ENCODE results near the gene CD177. TPM values are rescaled to one million over a fixed set of nuclear protein-coding genes. Genes with fewer than 3 reads are reported as not detected.
"Not testable (repeated sequence)": the region's sequence is repeated elsewhere in the genome, so short reads cannot be mapped to it uniquely, and the experiment has no call there.

Gene CD177
- total RNA-seq, 1 donor from 2014 or later: 3.1 TPM

DNA sequence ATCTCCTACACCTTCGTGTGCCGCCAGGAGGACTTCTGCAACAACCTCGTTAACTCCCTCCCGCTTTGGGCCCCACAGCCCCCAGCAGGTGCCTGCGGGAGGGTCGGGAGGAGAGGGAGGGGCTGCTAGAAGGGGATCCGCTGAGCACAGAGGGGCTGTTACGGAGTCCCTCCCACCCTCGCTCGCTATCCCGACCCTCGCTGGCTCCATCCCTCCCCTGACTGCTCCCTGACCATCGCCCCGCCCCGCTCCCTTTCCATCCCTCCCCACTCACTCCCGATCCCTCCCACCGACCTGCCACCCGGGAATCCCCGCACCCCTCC, 780 bp downstream of the CD177 start:
- H3K4me1 ChIP-seq: no peaks in the 10 kb centered on the region
- no peak for DNase-seq
- H3K27ac ChIP-seq: no peak overlapping the region
- intact Hi-C loops (cut with DNase I): no loop called here
- H3K9me3 ChIP-seq: no peaks in the 10 kb centered on the region
- TF ChIP-seq, protein P1, sequence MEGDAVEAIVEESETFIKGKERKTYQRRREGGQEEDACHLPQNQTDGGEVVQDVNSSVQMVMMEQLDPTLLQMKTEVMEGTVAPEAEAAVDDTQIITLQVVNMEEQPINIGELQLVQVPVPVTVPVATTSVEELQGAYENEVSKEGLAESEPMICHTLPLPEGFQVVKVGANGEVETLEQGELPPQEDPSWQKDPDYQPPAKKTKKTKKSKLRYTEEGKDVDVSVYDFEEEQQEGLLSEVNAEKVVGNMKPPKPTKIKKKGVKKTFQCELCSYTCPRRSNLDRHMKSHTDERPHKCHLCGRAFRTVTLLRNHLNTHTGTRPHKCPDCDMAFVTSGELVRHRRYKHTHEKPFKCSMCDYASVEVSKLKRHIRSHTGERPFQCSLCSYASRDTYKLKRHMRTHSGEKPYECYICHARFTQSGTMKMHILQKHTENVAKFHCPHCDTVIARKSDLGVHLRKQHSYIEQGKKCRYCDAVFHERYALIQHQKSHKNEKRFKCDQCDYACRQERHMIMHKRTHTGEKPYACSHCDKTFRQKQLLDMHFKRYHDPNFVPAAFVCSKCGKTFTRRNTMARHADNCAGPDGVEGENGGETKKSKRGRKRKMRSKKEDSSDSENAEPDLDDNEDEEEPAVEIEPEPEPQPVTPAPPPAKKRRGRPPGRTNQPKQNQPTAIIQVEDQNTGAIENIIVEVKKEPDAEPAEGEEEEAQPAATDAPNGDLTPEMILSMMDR (IDR thresholded peaks at IDR 0.05): no peak
- ATAC-seq: no peak
- no peaks in the 10 kb centered on the region for H3K36me3 ChIP-seq
- H3K4me3 ChIP-seq: no peak overlapping the region
- no peaks in the 10 kb centered on the region for H3K27me3 ChIP-seq

DNA sequence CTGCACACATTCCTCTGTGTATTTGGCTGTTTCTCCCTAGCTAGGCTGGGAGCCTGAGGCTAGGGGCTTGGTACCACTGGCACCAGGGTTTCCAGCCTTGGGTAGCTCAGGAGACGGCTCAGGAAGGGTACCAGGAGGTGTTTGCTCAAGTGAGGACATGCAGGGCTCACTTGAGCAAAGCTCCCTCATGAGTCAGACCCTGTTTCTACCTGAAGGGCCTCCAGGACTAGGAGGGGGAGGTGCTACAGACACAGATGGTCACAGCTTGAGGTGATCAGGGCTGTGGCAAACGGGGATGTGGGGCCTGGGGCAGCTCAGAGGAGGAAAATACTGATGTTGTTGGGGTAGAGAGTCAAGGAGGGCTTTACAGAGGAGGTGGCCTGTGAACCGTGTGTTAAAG, 3.3 kb downstream of the CD177 start:
- DNase-seq; H3K36me3 ChIP-seq; H3K4me3 ChIP-seq; ATAC-seq; intact Hi-C loops (cut with DNase I); H3K27ac ChIP-seq; H3K9me3 ChIP-seq; H3K27me3 ChIP-seq; H3K4me1 ChIP-seq: not testable (repeated sequence)

GRCh38 chr19:43362179-43362578, 8.7 kb downstream of the CD177 start:
- TF ChIP-seq, protein P1 (IDR thresholded peaks at IDR 0.05): no peak
- no peaks in the 10 kb centered on the region for H3K9me3 ChIP-seq
- intact Hi-C loops (cut with DNase I): no loop called here

DNA sequence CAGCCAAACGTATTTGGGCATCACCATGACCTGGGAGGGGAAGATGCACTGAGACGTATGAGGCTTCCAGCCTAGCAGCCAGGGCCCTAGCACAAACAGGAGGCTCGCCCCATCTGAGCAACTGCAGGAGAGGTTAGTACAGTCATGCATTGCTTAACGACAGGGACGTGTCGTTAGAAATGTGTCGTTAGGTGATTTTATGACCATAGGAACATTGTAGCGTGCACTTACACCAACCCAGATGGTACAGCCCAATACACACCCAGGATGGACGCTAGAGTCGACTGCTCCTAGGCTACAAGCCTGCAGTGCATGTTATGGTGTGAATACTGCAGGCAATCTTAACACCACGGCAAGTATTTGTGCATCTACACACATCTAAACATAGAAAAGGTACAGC, 9.3 kb downstream of the CD177 start:
- Histone ChIP-seq H3K4me1 (no peaks in the 10 kb centered on the region), H3K9me3 (no peaks in the 10 kb centered on the region), H3K27me3 (no peaks in the 10 kb centered on the region), H3K27ac (no peak overlapping the region), H3K4me3 (no peak overlapping the region), H3K36me3 (no peaks in the 10 kb centered on the region)
- TF ChIP-seq, protein P1 (IDR thresholded peaks at IDR 0.05): no peak
- ATAC-seq (no peak), DNase-seq (no peak)
- intact Hi-C loops (cut with DNase I): no loop called here

More at GRCh38 chr19:43362179-43362578, 8.7 kb downstream of the CD177 start:
- no peaks in the 10 kb centered on the region for H3K27me3 ChIP-seq
- DNase-seq (no peak), ATAC-seq (no peak)
- no peak overlapping the region for H3K27ac ChIP-seq
- no peaks in the 10 kb centered on the region for H3K36me3 ChIP-seq
- no peaks in the 10 kb centered on the region for H3K4me1 ChIP-seq
- H3K4me3 ChIP-seq: no peak overlapping the region

DNA sequence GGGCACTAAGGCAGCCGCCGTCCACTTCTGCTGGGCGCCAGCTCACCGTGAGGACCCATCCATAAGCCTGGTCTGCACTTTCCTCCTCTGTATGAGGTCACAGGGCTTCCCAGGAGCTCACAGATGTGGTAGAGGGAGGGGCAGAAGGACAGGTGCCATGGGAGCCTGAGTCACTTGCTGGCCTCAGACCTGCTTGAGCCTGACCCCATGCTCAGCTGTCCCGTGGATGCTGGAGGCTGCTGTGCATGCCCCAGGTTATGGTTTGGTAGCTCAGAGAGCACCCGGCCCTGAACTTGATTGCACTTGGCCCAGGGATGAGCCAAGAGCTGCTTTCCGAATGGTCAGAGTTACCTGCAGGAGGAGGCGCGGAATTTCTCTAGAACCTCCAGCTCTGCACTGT, 12.2 kb downstream of the CD177 start:
- intact Hi-C loops (cut with DNase I); H3K9me3 ChIP-seq; ATAC-seq; H3K4me3 ChIP-seq; DNase-seq; H3K4me1 ChIP-seq; H3K36me3 ChIP-seq; H3K27ac ChIP-seq; H3K27me3 ChIP-seq: not testable (repeated sequence)

- Histone ChIP-seq H3K4me1 (no peaks in the 10 kb centered on the region), H3K27ac (no peak overlapping the region), H3K9me3 (no peaks in the 10 kb centered on the region), H3K27me3 (no peaks in the 10 kb centered on the region), H3K4me3 (no peak overlapping the region), H3K36me3 (no peaks in the 10 kb centered on the region)
- TF ChIP-seq, protein P1 (IDR thresholded peaks at IDR 0.05): no peak
- intact Hi-C loops (cut with DNase I): no loop called here
- ATAC-seq (no peak), DNase-seq (no peak)
These were observed 14.3 kb downstream of the CD177 start for GRCh38 chr19:43367822-43368221.

DNA sequence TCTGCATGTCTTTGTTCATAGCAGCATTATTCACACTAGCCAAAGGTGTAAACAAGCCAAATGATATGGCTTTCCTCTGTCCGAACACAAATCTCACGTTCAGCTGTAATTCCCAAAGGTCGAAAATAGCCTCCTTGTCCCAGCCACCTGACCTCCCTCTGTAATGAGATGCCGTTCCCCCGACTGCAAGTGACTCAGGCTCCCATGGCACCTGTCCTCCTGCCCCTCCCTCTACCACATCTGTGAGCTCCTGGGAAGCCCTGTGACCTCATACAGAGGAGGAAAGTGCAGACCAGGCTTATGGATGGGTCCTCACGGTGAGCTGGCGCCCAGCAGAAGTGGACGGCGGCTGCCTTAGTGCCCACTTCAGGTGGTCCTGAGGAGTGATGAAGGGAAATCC, 15.4 kb downstream of the CD177 start:
- ATAC-seq, H3K27ac ChIP-seq: not testable (repeated sequence)

More for the DNA sequence above, 15.4 kb downstream of the CD177 start:
- H3K9me3 ChIP-seq; H3K4me3 ChIP-seq; H3K27me3 ChIP-seq; H3K4me1 ChIP-seq; H3K36me3 ChIP-seq; intact Hi-C loops (cut with DNase I); DNase-seq: not testable (repeated sequence)

All from upper lobe of right lung (tissue), 1 donor.